Measurements from ENCODE around the gene F5. TPM values are rescaled to one million over a fixed set of nuclear protein-coding genes. Genes with fewer than 3 reads are reported as not detected.
A peak's percentile ranks its signal among the peaks of the same experiment; 100 is the strongest.

The F5 gene
- total and polyA plus RNA-seq, 2 of the 13 experiments (the other 11 are each of a cell fraction or from before 2014, with no cell fraction given) = 38.3 to 64.0 TPM

DNA sequence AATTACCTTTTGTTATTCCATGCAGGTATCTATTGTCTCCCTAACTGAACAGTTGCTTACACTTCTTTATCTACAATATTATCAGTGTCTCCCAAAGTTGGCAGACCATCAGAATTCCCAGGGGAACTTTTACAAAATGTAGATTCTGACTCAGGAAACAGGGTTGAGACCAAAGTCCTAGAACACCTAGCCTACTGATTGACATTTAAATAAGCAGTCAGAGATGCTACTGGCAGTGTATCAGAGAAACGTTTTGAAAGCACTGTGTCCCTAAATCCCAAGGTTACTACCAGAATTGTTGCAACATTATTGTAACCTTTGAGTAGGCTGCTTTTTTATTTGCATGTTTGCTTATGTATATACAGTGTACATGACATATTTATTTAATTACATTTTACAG is 1.8 kb upstream of the F5 start (continued):
- TF ChIP-seq, protein P1, sequence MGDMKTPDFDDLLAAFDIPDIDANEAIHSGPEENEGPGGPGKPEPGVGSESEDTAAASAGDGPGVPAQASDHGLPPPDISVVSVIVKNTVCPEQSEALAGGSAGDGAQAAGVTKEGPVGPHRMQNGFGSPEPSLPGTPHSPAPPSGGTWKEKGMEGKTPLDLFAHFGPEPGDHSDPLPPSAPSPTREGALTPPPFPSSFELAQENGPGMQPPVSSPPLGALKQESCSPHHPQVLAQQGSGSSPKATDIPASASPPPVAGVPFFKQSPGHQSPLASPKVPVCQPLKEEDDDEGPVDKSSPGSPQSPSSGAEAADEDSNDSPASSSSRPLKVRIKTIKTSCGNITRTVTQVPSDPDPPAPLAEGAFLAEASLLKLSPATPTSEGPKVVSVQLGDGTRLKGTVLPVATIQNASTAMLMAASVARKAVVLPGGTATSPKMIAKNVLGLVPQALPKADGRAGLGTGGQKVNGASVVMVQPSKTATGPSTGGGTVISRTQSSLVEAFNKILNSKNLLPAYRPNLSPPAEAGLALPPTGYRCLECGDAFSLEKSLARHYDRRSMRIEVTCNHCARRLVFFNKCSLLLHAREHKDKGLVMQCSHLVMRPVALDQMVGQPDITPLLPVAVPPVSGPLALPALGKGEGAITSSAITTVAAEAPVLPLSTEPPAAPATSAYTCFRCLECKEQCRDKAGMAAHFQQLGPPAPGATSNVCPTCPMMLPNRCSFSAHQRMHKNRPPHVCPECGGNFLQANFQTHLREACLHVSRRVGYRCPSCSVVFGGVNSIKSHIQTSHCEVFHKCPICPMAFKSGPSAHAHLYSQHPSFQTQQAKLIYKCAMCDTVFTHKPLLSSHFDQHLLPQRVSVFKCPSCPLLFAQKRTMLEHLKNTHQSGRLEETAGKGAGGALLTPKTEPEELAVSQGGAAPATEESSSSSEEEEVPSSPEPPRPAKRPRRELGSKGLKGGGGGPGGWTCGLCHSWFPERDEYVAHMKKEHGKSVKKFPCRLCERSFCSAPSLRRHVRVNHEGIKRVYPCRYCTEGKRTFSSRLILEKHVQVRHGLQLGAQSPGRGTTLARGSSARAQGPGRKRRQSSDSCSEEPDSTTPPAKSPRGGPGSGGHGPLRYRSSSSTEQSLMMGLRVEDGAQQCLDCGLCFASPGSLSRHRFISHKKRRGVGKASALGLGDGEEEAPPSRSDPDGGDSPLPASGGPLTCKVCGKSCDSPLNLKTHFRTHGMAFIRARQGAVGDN (CRISPR knock-in tag; IDR thresholded peaks at IDR 0.05) = no peak
- TF ChIP-seq ZNF496 (CRISPR knock-in tag; IDR thresholded peaks at IDR 0.05; ENCODE audit: insufficient replicate concordance) (no peak), ZNF607 (CRISPR knock-in tag; IDR thresholded peaks at IDR 0.05; ENCODE audit: borderline replicate concordance) (no peak), POGZ (CRISPR knock-in tag; IDR thresholded peaks at IDR 0.05) (0 out of 2 replicates have a peak, but pooled peaks have one; percentile 23), ZFP41 (CRISPR knock-in tag; IDR thresholded peaks at IDR 0.05; ENCODE audit: borderline replicate concordance) (no peak), NFKBIZ (CRISPR knock-in tag; IDR thresholded peaks at IDR 0.05) (no peak), EZH2 (conservative IDR thresholded peaks at IDR 0.05; ENCODE audit: low read depth, low read length) (no peak), NR2F6 (IDR thresholded peaks at IDR 0.05) (peak; percentile 55; the same call in 1 of the 2 replicates), NR2F6 (CRISPR knock-in tag; IDR thresholded peaks at IDR 0.05) (peak; percentile 37; the same call in 1 of the 2 replicates), NR2F2 (IDR thresholded peaks at IDR 0.05; ENCODE audit: borderline replicate concordance, low read depth) (0 out of 2 replicates have a peak, but pooled peaks have one; percentile 23)

DNA sequence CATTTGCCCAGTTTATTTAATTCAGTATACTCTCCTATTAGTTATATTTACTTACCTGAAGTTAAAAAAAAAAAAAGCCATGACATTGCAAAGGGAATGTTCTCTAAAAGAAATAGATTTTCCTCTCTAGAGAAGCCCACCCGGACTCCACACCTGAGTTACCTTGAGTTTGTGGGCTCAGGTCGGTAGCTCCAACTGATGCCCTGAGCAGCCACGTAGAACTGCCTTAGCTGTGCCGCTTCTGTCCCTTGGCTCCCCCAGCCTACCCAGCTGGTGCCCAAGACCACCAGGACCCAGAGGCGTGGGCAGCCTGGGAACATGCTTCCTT is 250 bp downstream of the F5 start:
- FAIRE-seq (no peak), ATAC-seq (peak; percentile 19), DNase-seq (ENCODE audit: low spot score) (no peak)
- H3K4me3 ChIP-seq (replicated peaks in 1 of 3; ENCODE audit: insufficient read depth in 1 of 3, low read depth in 2 of 3, low read length in 3 of 3) = peak overlapping the region; percentile 84 to 98 (median 98)
- H2AFZ ChIP-seq (ENCODE audit: low read length) = no peak overlapping the region
- no peaks in the 10 kb centered on the region for H4K20me1 ChIP-seq (ENCODE audit: insufficient read depth, low read length)
- peaks cover 63% of the 10 kb centered on the region for H3K4me1 ChIP-seq (ENCODE audit: insufficient read depth, low read length)
- peak overlapping the region; percentile 98 for H3K9ac ChIP-seq (ENCODE audit: insufficient read depth, low read depth, low read length)
- H3K27ac ChIP-seq (ENCODE audit: extremely low read length, insufficient read depth, low read length) = peak overlapping the region; percentile 95
- H3K4me2 ChIP-seq (ENCODE audit: low read depth, low read length) = peak overlapping the region; percentile 98
- no TSS peak for BruUV-seq (replicated peaks)
- no peaks in the 10 kb centered on the region for H3K9me3 ChIP-seq (ENCODE audit: low read length)
- in situ Hi-C loops (cut with HindIII; ENCODE audit: extremely low pct_ligation_motif_present, low pct_unique_long_range_greater_than_20kb) = no loop called here
- ChIA-PET POLR2A (interaction anchor here (0.8 to 2.2 kb wide), 20 partner anchors 9 to 1360 kb away, joined by 3 to 60 read pairs (median 4); partner anchors contain the start of genes METTL18, SCYL3, SFT2D2 and SLC19A2), CTCF (ENCODE audit: low intra/inter-chr PET ratio, low total read pairs) (interaction anchor here (1.7 kb wide), 1 partner anchor 126 kb away, joined by 6 read pairs; the partner anchor contains the start of gene SELL)
- no peaks in the 10 kb centered on the region; a peak in 1 of 5 replicates for H3K27me3 ChIP-seq (ENCODE audit: control insufficient read depth in 1 of 2, insufficient read depth in 2 of 2, low read length in 2 of 2)
- WGBS (ENCODE audit: low lambda C conversion rate) = 6% methylated on average over 3 of the region's 5 CpGs
- H3K36me3 ChIP-seq (replicated peaks in 1 of 2; ENCODE audit: control insufficient read depth in 1 of 2, insufficient read depth in 2 of 2, low read length in 2 of 2) = peaks cover 3 to 5% of the 10 kb centered on the region in 2 experiments
- intact Hi-C loops (cut with micrococcal nuclease; ENCODE audit: unreplicated experiment) = loop anchor here (1.0 to 5.0 kb wide), 4 partner anchors 14 to 306 kb away; partner anchors contain the start of gene SCYL3
- H3K79me2 ChIP-seq (ENCODE audit: insufficient read depth, low read length) = peaks cover 53% of the 10 kb centered on the region
- TF ChIP-seq ZNF326 (CRISPR knock-in tag; IDR thresholded peaks at IDR 0.05; ENCODE audit: borderline replicate concordance) = no peak
- TF ChIP-seq SMC3 (IDR thresholded peaks at IDR 0.05; ENCODE audit: low read length) = no peak
- TF ChIP-seq ZNF124 (CRISPR knock-in tag; IDR thresholded peaks at IDR 0.05) = no peak
- TF ChIP-seq, protein P2, sequence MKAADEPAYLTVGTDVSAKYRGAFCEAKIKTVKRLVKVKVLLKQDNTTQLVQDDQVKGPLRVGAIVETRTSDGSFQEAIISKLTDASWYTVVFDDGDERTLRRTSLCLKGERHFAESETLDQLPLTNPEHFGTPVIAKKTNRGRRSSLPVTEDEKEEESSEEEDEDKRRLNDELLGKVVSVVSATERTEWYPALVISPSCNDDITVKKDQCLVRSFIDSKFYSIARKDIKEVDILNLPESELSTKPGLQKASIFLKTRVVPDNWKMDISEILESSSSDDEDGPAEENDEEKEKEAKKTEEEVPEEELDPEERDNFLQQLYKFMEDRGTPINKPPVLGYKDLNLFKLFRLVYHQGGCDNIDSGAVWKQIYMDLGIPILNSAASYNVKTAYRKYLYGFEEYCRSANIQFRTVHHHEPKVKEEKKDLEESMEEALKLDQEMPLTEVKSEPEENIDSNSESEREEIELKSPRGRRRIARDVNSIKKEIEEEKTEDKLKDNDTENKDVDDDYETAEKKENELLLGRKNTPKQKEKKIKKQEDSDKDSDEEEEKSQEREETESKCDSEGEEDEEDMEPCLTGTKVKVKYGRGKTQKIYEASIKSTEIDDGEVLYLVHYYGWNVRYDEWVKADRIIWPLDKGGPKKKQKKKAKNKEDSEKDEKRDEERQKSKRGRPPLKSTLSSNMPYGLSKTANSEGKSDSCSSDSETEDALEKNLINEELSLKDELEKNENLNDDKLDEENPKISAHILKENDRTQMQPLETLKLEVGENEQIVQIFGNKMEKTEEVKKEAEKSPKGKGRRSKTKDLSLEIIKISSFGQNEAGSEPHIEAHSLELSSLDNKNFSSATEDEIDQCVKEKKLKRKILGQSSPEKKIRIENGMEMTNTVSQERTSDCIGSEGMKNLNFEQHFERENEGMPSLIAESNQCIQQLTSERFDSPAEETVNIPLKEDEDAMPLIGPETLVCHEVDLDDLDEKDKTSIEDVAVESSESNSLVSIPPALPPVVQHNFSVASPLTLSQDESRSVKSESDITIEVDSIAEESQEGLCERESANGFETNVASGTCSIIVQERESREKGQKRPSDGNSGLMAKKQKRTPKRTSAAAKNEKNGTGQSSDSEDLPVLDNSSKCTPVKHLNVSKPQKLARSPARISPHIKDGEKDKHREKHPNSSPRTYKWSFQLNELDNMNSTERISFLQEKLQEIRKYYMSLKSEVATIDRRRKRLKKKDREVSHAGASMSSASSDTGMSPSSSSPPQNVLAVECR (CRISPR knock-in tag; IDR thresholded peaks at IDR 0.05; ENCODE audit: borderline replicate concordance) = no peak
- TF ChIP-seq, protein P3, sequence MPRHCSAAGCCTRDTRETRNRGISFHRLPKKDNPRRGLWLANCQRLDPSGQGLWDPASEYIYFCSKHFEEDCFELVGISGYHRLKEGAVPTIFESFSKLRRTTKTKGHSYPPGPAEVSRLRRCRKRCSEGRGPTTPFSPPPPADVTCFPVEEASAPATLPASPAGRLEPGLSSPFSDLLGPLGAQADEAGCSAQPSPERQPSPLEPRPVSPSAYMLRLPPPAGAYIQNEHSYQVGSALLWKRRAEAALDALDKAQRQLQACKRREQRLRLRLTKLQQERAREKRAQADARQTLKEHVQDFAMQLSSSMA (CRISPR knock-in tag; IDR thresholded peaks at IDR 0.05) = 0 out of 2 replicates have a peak, but pooled peaks have one; percentile 25
- TF ChIP-seq ZFP1 (CRISPR knock-in tag; IDR thresholded peaks at IDR 0.05) = 0 out of 2 replicates have a peak, but pooled peaks have one; percentile 1

All from HepG2 (cell line).